ENCODE results near the gene EPAS1. TPM values are rescaled to one million over a fixed set of nuclear protein-coding genes. Genes with fewer than 3 reads are reported as not detected.

Gene EPAS1
- total and polyA plus RNA-seq, 8 donors = 35.1 to 217 (median 117) TPM

DNA sequence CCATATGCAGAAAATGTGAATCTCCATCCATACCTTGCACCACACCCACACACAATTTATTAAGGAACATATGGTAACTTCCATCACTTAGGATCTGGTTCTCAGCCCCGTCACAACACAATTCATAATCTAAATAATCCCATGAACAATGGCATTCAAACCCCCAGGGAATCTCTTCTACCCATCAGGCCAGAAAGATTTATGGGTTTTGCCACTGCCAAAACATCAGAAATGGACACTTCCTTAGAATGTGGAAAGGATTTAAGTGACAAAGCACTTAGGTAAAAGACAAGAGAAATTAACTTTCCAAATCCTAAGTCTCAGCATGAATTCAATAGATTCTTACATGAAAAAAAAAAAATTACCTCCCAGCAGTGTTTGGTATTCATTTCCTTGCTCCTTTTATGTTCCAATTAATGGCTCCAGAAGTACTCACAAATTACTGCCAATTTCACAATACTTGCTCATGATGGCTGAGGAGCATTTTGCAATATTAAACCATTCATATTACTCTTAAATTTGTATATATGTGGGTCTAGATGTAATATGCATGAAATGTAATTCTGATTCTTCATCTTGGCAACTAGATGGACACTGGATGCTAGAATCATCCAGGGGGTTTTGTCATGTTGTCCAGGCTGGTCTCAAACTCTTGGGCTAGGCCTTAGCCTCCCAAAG lies 125.6 kb downstream of the EPAS1 start:
- TF ChIP-seq POLR2A (IDR thresholded peaks at IDR 0.05) (no peak), EP300 (IDR thresholded peaks at IDR 0.05) (no peak), POLR2AphosphoS5 (IDR thresholded peaks at IDR 0.05) (no peak)
- TF ChIP-seq, protein P1, sequence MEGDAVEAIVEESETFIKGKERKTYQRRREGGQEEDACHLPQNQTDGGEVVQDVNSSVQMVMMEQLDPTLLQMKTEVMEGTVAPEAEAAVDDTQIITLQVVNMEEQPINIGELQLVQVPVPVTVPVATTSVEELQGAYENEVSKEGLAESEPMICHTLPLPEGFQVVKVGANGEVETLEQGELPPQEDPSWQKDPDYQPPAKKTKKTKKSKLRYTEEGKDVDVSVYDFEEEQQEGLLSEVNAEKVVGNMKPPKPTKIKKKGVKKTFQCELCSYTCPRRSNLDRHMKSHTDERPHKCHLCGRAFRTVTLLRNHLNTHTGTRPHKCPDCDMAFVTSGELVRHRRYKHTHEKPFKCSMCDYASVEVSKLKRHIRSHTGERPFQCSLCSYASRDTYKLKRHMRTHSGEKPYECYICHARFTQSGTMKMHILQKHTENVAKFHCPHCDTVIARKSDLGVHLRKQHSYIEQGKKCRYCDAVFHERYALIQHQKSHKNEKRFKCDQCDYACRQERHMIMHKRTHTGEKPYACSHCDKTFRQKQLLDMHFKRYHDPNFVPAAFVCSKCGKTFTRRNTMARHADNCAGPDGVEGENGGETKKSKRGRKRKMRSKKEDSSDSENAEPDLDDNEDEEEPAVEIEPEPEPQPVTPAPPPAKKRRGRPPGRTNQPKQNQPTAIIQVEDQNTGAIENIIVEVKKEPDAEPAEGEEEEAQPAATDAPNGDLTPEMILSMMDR (IDR thresholded peaks at IDR 0.05) = no peak
- intact Hi-C loops (cut with DNase I; ENCODE audit: low total_unique reads) = no loop called here
- no peak for DNase-seq
- Histone ChIP-seq H3K27ac (no peak overlapping the region), H3K27me3 (no peaks in the 10 kb centered on the region), H3K9me3 (peaks cover 0 to 12% (median under 1%) of the 10 kb centered on the region in 4 donors), H3K4me3 (no peak overlapping the region), H3K36me3 (no peaks in the 10 kb centered on the region), H3K4me1 (no peaks in the 10 kb centered on the region)
- 74 to 88% (median 83%) methylated on average over 1 of the region's 1 CpG for WGBS, 5 donors

DNA sequence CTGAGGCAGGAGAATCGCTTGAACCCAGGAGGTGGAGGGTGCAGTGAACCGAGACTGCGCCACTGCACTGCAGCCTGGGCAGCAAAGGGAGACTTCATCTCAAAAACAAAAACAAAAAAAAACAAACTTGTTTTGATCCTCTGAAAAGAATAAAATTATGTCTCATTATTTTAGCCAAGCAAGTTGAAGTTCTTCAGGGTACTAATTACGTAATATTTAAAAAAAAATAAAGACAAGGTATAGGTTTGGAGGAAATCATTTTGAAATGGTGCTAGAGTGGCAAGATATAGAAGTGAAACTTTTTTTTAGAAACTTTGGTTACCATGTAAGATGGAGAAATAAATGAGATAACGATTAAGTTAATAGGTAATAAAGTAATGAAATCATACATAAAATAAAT lies 127.7 kb downstream of the EPAS1 start:
- no peaks in the 10 kb centered on the region for H3K36me3 ChIP-seq
- H3K9me3 ChIP-seq = no peaks in the 10 kb centered on the region
- intact Hi-C loops (cut with DNase I; ENCODE audit: low total_unique reads) = no loop called here
- H3K4me3 ChIP-seq = no peak overlapping the region
- H3K4me1 ChIP-seq = no peaks in the 10 kb centered on the region
- H3K27me3 ChIP-seq = no peaks in the 10 kb centered on the region
- WGBS, 5 donors = 78 to 91% (median 83%) methylated on average over 5 of the region's 5 CpGs
- no peak overlapping the region for H3K27ac ChIP-seq
- no peak for TF ChIP-seq POLR2A (IDR thresholded peaks at IDR 0.05)
- TF ChIP-seq, protein P1 (IDR thresholded peaks at IDR 0.05) = no peak
- TF ChIP-seq EP300 (IDR thresholded peaks at IDR 0.05) = no peak
- no peak for TF ChIP-seq POLR2AphosphoS5 (IDR thresholded peaks at IDR 0.05)
- no peak for DNase-seq

DNA sequence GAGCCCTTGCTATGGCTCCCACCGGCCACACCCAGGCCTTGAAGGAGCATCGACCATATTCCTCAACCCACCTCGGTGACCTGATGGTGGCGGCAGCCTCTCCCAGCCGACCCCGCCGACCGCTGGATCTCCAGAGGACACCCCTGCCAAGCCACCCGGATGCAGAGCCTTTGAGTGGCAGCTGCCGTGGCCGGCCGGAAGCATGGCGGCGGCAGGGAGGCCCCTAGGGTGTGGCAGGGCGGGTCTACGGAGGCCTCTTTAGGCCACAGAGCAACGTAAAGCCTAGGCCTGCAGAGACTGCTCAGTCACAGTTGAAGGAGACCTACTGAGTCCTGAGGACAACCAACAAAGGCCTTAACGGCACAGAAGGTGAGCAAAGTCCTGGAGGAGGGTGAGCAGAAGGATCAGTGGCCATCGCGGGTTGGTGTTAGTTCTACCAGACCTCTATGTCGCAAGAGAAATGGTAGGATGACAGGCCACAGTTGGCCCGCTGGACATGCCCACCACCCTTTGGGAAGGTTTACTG lies 131.8 kb downstream of the EPAS1 start:
- H3K4me3 ChIP-seq = no peak overlapping the region
- TF ChIP-seq EP300 (IDR thresholded peaks at IDR 0.05) (no peak), POLR2A (IDR thresholded peaks at IDR 0.05) (no peak), POLR2AphosphoS5 (IDR thresholded peaks at IDR 0.05) (no peak)
- TF ChIP-seq, protein P1 (IDR thresholded peaks at IDR 0.05) = no peak
- H3K27me3 ChIP-seq = no peaks in the 10 kb centered on the region
- no peak for DNase-seq
- no peaks in the 10 kb centered on the region for H3K9me3 ChIP-seq
- no peak overlapping the region for H3K27ac ChIP-seq
- 93 to 99% (median 96%) methylated on average over 12 to 22 of the region's 22 CpGs for WGBS, 5 donors
- no peaks in the 10 kb centered on the region for H3K36me3 ChIP-seq
- intact Hi-C loops (cut with DNase I; ENCODE audit: low total_unique reads) = no loop called here
- no peaks in the 10 kb centered on the region for H3K4me1 ChIP-seq

DNA sequence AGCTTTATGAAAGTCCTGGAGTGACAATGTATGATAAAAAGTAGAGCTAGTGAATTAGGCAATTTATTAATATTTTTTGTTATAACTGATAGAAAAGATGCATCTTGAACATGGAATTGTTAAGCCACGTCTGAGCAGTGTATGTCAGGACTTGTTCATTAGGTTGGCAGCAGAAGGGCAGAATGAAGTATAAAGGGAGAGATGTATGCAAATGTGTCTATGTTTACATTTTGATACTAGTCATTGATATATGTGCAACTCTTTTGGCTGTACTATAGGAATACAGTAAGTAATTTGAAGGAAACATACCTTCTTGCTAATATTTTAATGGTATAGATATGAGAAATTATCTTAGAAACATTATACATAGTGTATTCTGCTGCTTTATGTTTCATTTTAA lies 133.2 kb downstream of the EPAS1 start:
- 38 to 67% (median 51%) methylated on average over 1 of the region's 1 CpG for WGBS, 5 donors
- DNase-seq = no peak
- Histone ChIP-seq H3K4me3 (no peak overlapping the region), H3K36me3 (no peaks in the 10 kb centered on the region), H3K9me3 (no peaks in the 10 kb centered on the region), H3K27ac (no peak overlapping the region), H3K4me1 (no peaks in the 10 kb centered on the region), H3K27me3 (no peaks in the 10 kb centered on the region)
- intact Hi-C loops (cut with DNase I; ENCODE audit: low total_unique reads) = no loop called here
- TF ChIP-seq POLR2A (IDR thresholded peaks at IDR 0.05) (no peak), EP300 (IDR thresholded peaks at IDR 0.05) (no peak)
- TF ChIP-seq, protein P1 (IDR thresholded peaks at IDR 0.05) = no peak

All from stomach (tissue), 9 donors.